ENCODE data around the gene SNTA1.

Gene SNTA1

GRCh38 chr20:33477386-33478234 lies 34.0 kb upstream of the SNTA1 start:
- Histone ChIP-seq H3K4me2 (no peak overlapping the region; the same call in 1 of the 2 replicates), H4K20me1 (ENCODE audit: insufficient read depth) (no peaks in the 10 kb centered on the region), H2AFZ (ENCODE audit: low read depth) (no peak overlapping the region), H3K79me2 (ENCODE audit: insufficient read depth, low read depth) (no peaks in the 10 kb centered on the region), H3K36me3 (ENCODE audit: insufficient read depth) (no peaks in the 10 kb centered on the region), H3K27ac (no peak overlapping the region), H3K4me3 (IDR thresholded peaks at IDR 0.05; ENCODE audit: insufficient read depth, low read depth, low read length) (no peak overlapping the region), H3K9ac (no peak overlapping the region), H3K27me3 (ENCODE audit: insufficient read depth, low read depth) (no peaks in the 10 kb centered on the region), H3K4me1 (ENCODE audit: low read depth, poor library complexity, severe bottlenecking) (peaks cover 14% of the 10 kb centered on the region)
- TF ChIP-seq CTCF (conservative IDR thresholded peaks at IDR 0.05; ENCODE audit: low read depth, low read length) = no peak

GRCh38 chr20:33475381-33476152 lies 32.0 kb upstream of the SNTA1 start:
- Histone ChIP-seq H3K4me1 (ENCODE audit: low read depth, poor library complexity, severe bottlenecking) (peaks cover 14% of the 10 kb centered on the region), H4K20me1 (ENCODE audit: insufficient read depth) (no peaks in the 10 kb centered on the region), H3K79me2 (ENCODE audit: insufficient read depth, low read depth) (no peaks in the 10 kb centered on the region), H2AFZ (ENCODE audit: low read depth) (no peak overlapping the region), H3K27me3 (ENCODE audit: insufficient read depth, low read depth) (no peaks in the 10 kb centered on the region), H3K27ac (no peak overlapping the region), H3K4me3 (IDR thresholded peaks at IDR 0.05; ENCODE audit: insufficient read depth, low read depth, low read length) (no peak overlapping the region), H3K9ac (no peak overlapping the region), H3K4me2 (no peak overlapping the region), H3K36me3 (ENCODE audit: insufficient read depth) (no peaks in the 10 kb centered on the region)
- no peak for TF ChIP-seq CTCF (conservative IDR thresholded peaks at IDR 0.05; ENCODE audit: low read depth, low read length)

GRCh38 chr20:33474963-33475362 lies 31.4 kb upstream of the SNTA1 start:
- Histone ChIP-seq H3K4me2 (no peak overlapping the region), H3K36me3 (ENCODE audit: insufficient read depth) (no peaks in the 10 kb centered on the region), H3K9ac (no peak overlapping the region), H2AFZ (ENCODE audit: low read depth) (no peak overlapping the region), H3K4me1 (ENCODE audit: low read depth, poor library complexity, severe bottlenecking) (peaks cover 14% of the 10 kb centered on the region), H3K4me3 (IDR thresholded peaks at IDR 0.05; ENCODE audit: insufficient read depth, low read depth, low read length) (no peak overlapping the region), H4K20me1 (ENCODE audit: insufficient read depth) (no peaks in the 10 kb centered on the region), H3K79me2 (ENCODE audit: insufficient read depth, low read depth) (no peaks in the 10 kb centered on the region), H3K27ac (no peak overlapping the region), H3K27me3 (ENCODE audit: insufficient read depth, low read depth) (no peaks in the 10 kb centered on the region)
- TF ChIP-seq CTCF (conservative IDR thresholded peaks at IDR 0.05; ENCODE audit: low read depth, low read length) = no peak

GRCh38 chr20:33474097-33474873 lies 30.7 kb upstream of the SNTA1 start:
- no peak overlapping the region for H3K4me2 ChIP-seq
- no peak overlapping the region for H3K9ac ChIP-seq
- H3K79me2 ChIP-seq (ENCODE audit: insufficient read depth, low read depth) = no peaks in the 10 kb centered on the region
- no peaks in the 10 kb centered on the region for H4K20me1 ChIP-seq (ENCODE audit: insufficient read depth)
- no peaks in the 10 kb centered on the region for H3K36me3 ChIP-seq (ENCODE audit: insufficient read depth)
- no peak overlapping the region for H2AFZ ChIP-seq (ENCODE audit: low read depth)
- H3K27me3 ChIP-seq (ENCODE audit: insufficient read depth, low read depth) = no peaks in the 10 kb centered on the region
- peaks cover 14% of the 10 kb centered on the region for H3K4me1 ChIP-seq (ENCODE audit: low read depth, poor library complexity, severe bottlenecking)
- TF ChIP-seq CTCF (conservative IDR thresholded peaks at IDR 0.05; ENCODE audit: low read depth, low read length) = no peak
- H3K27ac ChIP-seq = no peak overlapping the region
- H3K4me3 ChIP-seq (IDR thresholded peaks at IDR 0.05; ENCODE audit: insufficient read depth, low read depth, low read length) = no peak overlapping the region
